Psoas muscle (tissue), 8 donors: ENCODE measurements around the gene SOX8. TPM values are rescaled to one million over a fixed set of nuclear protein-coding genes. Genes with fewer than 3 reads are reported as not detected.

Experiments
- ATAC-seq, 4 donors: fragments of 200-7000 bp; cut with Tn5 transposase; one replicate each; pipeline ENCODE4 v1.9.1; 2020; ENCODE audit warnings: moderate library complexity in 3 of 4, mild to moderate bottlenecking in 2 of 4
- DNase-seq, 2 donors: peaks; one replicate each; pipeline ENCODE4 v3.0.0-alpha.2; 2020
- H3K27ac ChIP-seq: fragments of 200-600 bp; one replicate; pipeline ENCODE4 v1.8.0; 2022
- H3K27me3 ChIP-seq, 3 donors: fragments of 200-600 bp in 1 of 3; one replicate each; pipeline versions ENCODE4 v1.6.1 to v1.8.0; 2013 to 2022; ENCODE audit warnings: low read length in 2 of 3, mild to moderate bottlenecking in 2 of 3, moderate library complexity in 1 of 3; ENCODE audit not compliant: insufficient read depth in 3 of 3
- H3K36me3 ChIP-seq, 2 donors: fragments of 200-600 bp in 1 of 2; one replicate each; pipeline versions ENCODE4 v1.6.1 to v1.8.0; 2013 to 2022; ENCODE audit warnings: low read depth in 1 of 2, mild to moderate bottlenecking in 1 of 2, moderate library complexity in 1 of 2; ENCODE audit not compliant: insufficient read depth in 1 of 2
- H3K4me1 ChIP-seq: fragments of 200-600 bp; one replicate; pipeline ENCODE4 v1.8.0; 2022
- H3K4me3 ChIP-seq: fragments of 200-600 bp; one replicate; pipeline ENCODE4 v1.8.0; 2022; ENCODE audit warnings: mild to moderate bottlenecking
- H3K9me3 ChIP-seq: fragments of 200-600 bp; one replicate; pipeline ENCODE4 v1.8.0; 2022
- CTCF ChIP-seq: fragments of 200-600 bp; IDR thresholded peaks from one replicate; pipeline ENCODE4 v1.8.0; 2022; ENCODE audit warnings: antibody characterized with exemption
- WGBS, 3 donors: extraction: QIAGEN DNeasy Blood & Tissue Kit; methylation state at CpG; one replicate each; pipeline versions ENCODE4 v1.1.6 to v1.1.7; 2013; 5-methylcytosine and 5-hydroxymethylcytosine counted together
- intact Hi-C, 2 donors: fragments of 100-400 bp; cut with DNase I; formaldehyde crosslinking; loops; one replicate each; pipeline versions ENCODE4 v1.11.0 to v1.14.2; 2022
- polyA plus RNA-seq, 3 donors: library from polyadenylated mRNA; stranded (reverse); fragments of 200-250 nt; gene quantifications; one replicate each; pipeline ENCODE4 v1.2.3, GENCODE V29; 2013
- total RNA-seq, 4 donors: library from RNA; stranded (reverse); fragmentation: NEBNext Ultra II Directional in 2 of 4; extraction: Animal tissue kit (Norgen Biotek cat#: 25700) in 2 of 4; gene quantifications; one replicate each; pipeline versions ENCODE4 v1.2.1 to v1.2.4, GENCODE V29; 2021 to 2023
- donor health status: healthy with polysubstance abuse.
- donor health status: DM: no; HTN: no; CAD: no; lungs with moderate emphysema.
- donor health status: Bipolar disorder and iron deficiency.
- donor health status: healthy.
- donor health status: DM: yes; HTN: yes; CAD: no.
- donor health status: DM: no; HTN: no; CAD: no.
- donor health status: DM: no; HTN: no; CAD: no.
- donor health status: DM: yes; HTN: yes; CAD: no.

The SOX8 gene
- total and polyA plus RNA-seq, 7 donors, result 0.45 to 5.0 (median 0.74) TPM

- Histone ChIP-seq H3K4me3 (peak overlapping the region; percentile 11), H3K27me3 (peaks cover 0 to 89% (median 38%) of the 10 kb centered on the region in 3 donors), H3K27ac (no peak overlapping the region), H3K4me1 (peaks cover 9% of the 10 kb centered on the region), H3K36me3 (no peaks in the 10 kb centered on the region), H3K9me3 (no peaks in the 10 kb centered on the region)
- WGBS, 3 donors, result 38 to 49% (median 41%) methylated on average over 57 to 59 of the region's 59 CpGs
- ATAC-seq, result no peak
- no peak for DNase-seq
- intact Hi-C loops, result no loop called here
- TF ChIP-seq CTCF, result no peak
Observed at GRCh38 chr16:983044-984030, 1.8 kb downstream of the SOX8 start.

- no peak for DNase-seq
- H3K4me3 ChIP-seq, result no peak overlapping the region
- no peak overlapping the region for H3K27ac ChIP-seq
Observed at GRCh38 chr16:984121-984694, 2.6 kb downstream of the SOX8 start.

GRCh38 chr16:984736-985636 lies 3.4 kb downstream of the SOX8 start:
- Histone ChIP-seq H3K4me1 (peaks cover 7% of the 10 kb centered on the region), H3K36me3 (no peaks in the 10 kb centered on the region), H3K27ac (no peak overlapping the region), H3K9me3 (no peaks in the 10 kb centered on the region), H3K4me3 (no peak overlapping the region), H3K27me3 (peaks cover 0 to 89% (median 32%) of the 10 kb centered on the region in 3 donors)
- DNase-seq, result no peak
- ATAC-seq, result no peak
- 80 to 89% (median 84%) methylated on average over 72 to 78 of the region's 78 CpGs for WGBS, 3 donors
- TF ChIP-seq CTCF, result no peak
- intact Hi-C loops, result no loop called here

More at GRCh38 chr16:984121-984694, 2.6 kb downstream of the SOX8 start:
- Histone ChIP-seq H3K9me3 (no peaks in the 10 kb centered on the region), H3K27me3 (peaks cover 0 to 89% (median 36%) of the 10 kb centered on the region in 3 donors), H3K4me1 (peaks cover 9% of the 10 kb centered on the region), H3K36me3 (no peaks in the 10 kb centered on the region)
- intact Hi-C loops, result no loop called here
- ATAC-seq, result no peak
- 59 to 84% (median 66%) methylated on average over 22 of the region's 22 CpGs for WGBS, 3 donors
- TF ChIP-seq CTCF, result no peak

GRCh38 chr16:985646-986400 lies 4.3 kb downstream of the SOX8 start:
- intact Hi-C loops, result no loop called here
- Histone ChIP-seq H3K27ac (no peak overlapping the region), H3K4me3 (no peak overlapping the region), H3K27me3 (peaks cover 0 to 88% (median 36%) of the 10 kb centered on the region in 3 donors), H3K9me3 (no peaks in the 10 kb centered on the region), H3K4me1 (peaks cover 3% of the 10 kb centered on the region), H3K36me3 (no peaks in the 10 kb centered on the region)
- ATAC-seq (no peak), DNase-seq (no peak)
- WGBS, 3 donors, result 56 to 68% (median 63%) methylated on average over 32 of the region's 32 CpGs
- TF ChIP-seq CTCF, result no peak
